Progenitor cell of endocrine pancreas (in vitro differentiated cells): ENCODE results near the gene KIAA1614. TPM values are rescaled to one million over a fixed set of nuclear protein-coding genes. Genes with fewer than 3 reads are reported as not detected.

Source experiments
- DNase-seq: peaks from one replicate; pipeline ENCODE4 v3.0.0; 2021; ENCODE audit warnings: low spot score; ENCODE audit not compliant: unreplicated experiment
- H3K27ac Mint-ChIP-seq: 2 replicates; pipeline ENCODE4 v1.8.0; 2021; ENCODE audit warnings: mild to moderate bottlenecking, moderate library complexity, mixed read lengths
- H3K27me3 Mint-ChIP-seq: 2 replicates; pipeline ENCODE4 v1.8.0; 2021; ENCODE audit warnings: mixed read lengths
- H3K36me3 Mint-ChIP-seq: 2 replicates; pipeline ENCODE4 v1.8.0; 2022; ENCODE audit warnings: mixed read lengths; ENCODE audit not compliant: insufficient read depth
- H3K4me1 Mint-ChIP-seq: 2 replicates; pipeline ENCODE4 v1.8.0; 2021; ENCODE audit warnings: low read depth, mixed read lengths
- H3K4me3 Mint-ChIP-seq: 2 replicates; pipeline ENCODE4 v1.8.0; 2021; ENCODE audit warnings: low read depth, mild to moderate bottlenecking, moderate library complexity, mixed read lengths
- H3K9me3 Mint-ChIP-seq: 2 replicates; pipeline ENCODE4 v1.8.0; 2021; ENCODE audit warnings: low read depth, mixed read lengths
- CTCF ChIP-seq: fragments of 200-600 bp; sonication (generic); IDR thresholded peaks from one replicate; pipeline ENCODE4 v1.5.0; 2021; ENCODE audit warnings: antibody characterized with exemption, mild to moderate bottlenecking; ENCODE audit not compliant: unreplicated experiment
- total RNA-seq: library from RNA; stranded (reverse); gene quantifications from 2 replicates; pipeline ENCODE4 v1.2.1, GENCODE V29; 2021

KIAA1614 gene
- total RNA-seq, 1 donor from 2014 or later, result 2.5 TPM

GRCh38 chr1:180936110-180937011 is 23.7 kb downstream of the KIAA1614 start:
- no peak overlapping the region for H3K27ac Mint-ChIP-seq
- no peak for TF ChIP-seq CTCF
- DNase-seq, result no peak
- H3K4me1 Mint-ChIP-seq, result no peaks in the 10 kb centered on the region
- peaks cover 3% of the 10 kb centered on the region for H3K36me3 Mint-ChIP-seq
- no peak overlapping the region for H3K4me3 Mint-ChIP-seq
- peaks cover 6% of the 10 kb centered on the region for H3K27me3 Mint-ChIP-seq
- no peaks in the 10 kb centered on the region for H3K9me3 Mint-ChIP-seq

- H3K9me3 Mint-ChIP-seq, result no peaks in the 10 kb centered on the region
- H3K27ac Mint-ChIP-seq, result no peak overlapping the region
- no peaks in the 10 kb centered on the region for H3K4me1 Mint-ChIP-seq
- peaks cover 6% of the 10 kb centered on the region for H3K27me3 Mint-ChIP-seq
- TF ChIP-seq CTCF, result no peak
- peaks cover 3% of the 10 kb centered on the region for H3K36me3 Mint-ChIP-seq
- DNase-seq, result no peak
- no peak overlapping the region for H3K4me3 Mint-ChIP-seq
Measured at GRCh38 chr1:180937012-180937372, 24.3 kb downstream of the KIAA1614 start.

- TF ChIP-seq CTCF, result no peak
- H3K9me3 Mint-ChIP-seq, result no peaks in the 10 kb centered on the region
- peaks cover 6% of the 10 kb centered on the region for H3K27me3 Mint-ChIP-seq
- no peak for DNase-seq
- no peaks in the 10 kb centered on the region for H3K4me1 Mint-ChIP-seq
- no peak overlapping the region for H3K4me3 Mint-ChIP-seq
- no peak overlapping the region for H3K27ac Mint-ChIP-seq
- H3K36me3 Mint-ChIP-seq, result peaks cover 5% of the 10 kb centered on the region
Measured at GRCh38 chr1:180937624-180938225, 25.0 kb downstream of the KIAA1614 start.

- H3K27me3 Mint-ChIP-seq, result peaks cover 6% of the 10 kb centered on the region
- no peak for TF ChIP-seq CTCF
- peak overlapping the region; percentile 9 for H3K27ac Mint-ChIP-seq
- no peak for DNase-seq
- H3K4me3 Mint-ChIP-seq, result no peak overlapping the region
- peaks cover 4% of the 10 kb centered on the region for H3K36me3 Mint-ChIP-seq
- no peaks in the 10 kb centered on the region for H3K9me3 Mint-ChIP-seq
- H3K4me1 Mint-ChIP-seq, result no peaks in the 10 kb centered on the region
Measured at GRCh38 chr1:180939073-180939710, 26.5 kb downstream of the KIAA1614 start.

- Mint-ChIP-seq H3K4me1 (no peaks in the 10 kb centered on the region), H3K27me3 (peaks cover 6% of the 10 kb centered on the region), H3K9me3 (no peaks in the 10 kb centered on the region), H3K27ac (no peak overlapping the region), H3K36me3 (peaks cover 2% of the 10 kb centered on the region), H3K4me3 (no peak overlapping the region)
- DNase-seq, result no peak
- TF ChIP-seq CTCF, result no peak
Measured at GRCh38 chr1:180939711-180940103, 27.0 kb downstream of the KIAA1614 start.
